ENCODE measurements around the gene C5orf15. TPM values are rescaled to one million over a fixed set of nuclear protein-coding genes. Genes with fewer than 3 reads are reported as not detected.

The C5orf15 gene
- 60.3 and 73.4 TPM in 2 replicates for total RNA-seq (2014; rRNA removed)
- polyA plus RNA-seq (2012): 30.4 TPM

DNA sequence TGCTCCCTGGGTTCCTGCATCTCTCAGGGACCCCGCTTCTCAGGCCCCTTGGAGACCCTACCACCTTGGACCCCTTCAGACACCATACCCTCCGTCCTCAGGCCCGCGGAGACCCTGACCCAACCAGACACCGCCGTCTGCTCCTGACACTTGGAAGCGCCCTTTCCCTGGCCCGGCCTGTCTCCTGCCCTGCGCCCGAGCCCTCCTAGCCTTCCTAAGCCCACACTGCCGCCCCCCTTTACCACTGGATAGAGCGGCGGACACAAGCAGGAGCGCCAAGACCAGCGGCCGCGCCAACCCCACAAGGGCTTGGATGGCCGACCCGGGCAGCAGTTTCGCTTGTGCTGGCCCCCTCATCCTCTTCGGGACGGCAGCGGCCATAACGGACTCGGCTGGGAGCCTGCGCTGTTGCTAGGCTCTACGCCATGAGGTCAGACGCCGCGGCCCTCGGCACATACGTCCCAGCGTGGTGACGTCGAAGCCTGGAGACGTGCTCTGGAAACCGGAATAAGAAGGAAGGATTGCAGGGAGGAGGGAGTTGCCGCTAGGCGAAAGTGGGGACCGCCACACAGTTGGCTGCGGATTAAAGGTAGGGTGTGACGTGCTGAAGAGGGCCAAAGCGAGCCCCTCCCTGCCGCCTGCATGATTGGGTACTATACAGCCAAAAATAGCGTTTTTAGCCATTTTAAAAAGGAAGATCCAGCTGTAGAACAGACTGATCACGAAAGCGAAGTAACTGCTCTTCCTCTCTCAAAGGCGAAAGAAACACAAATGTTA is at the start of gene C5orf15:
TSS of gene C5orf15 (minus strand) at position 422 of the 777 bp plus-strand sequence. CDS start at position 381, 41 bp downstream.
- DNase-seq (ENCODE audit: low read depth): peak; percentile 98

- no peak for DNase-seq (ENCODE audit: low read depth)
Observed at GRCh38 chr5:134008266-134008749, 39.9 kb upstream of the C5orf15 start.

- DNase-seq (ENCODE audit: low read depth): no peak
Observed at GRCh38 chr5:134007581-134008265, 39.3 kb upstream of the C5orf15 start.

DNA sequence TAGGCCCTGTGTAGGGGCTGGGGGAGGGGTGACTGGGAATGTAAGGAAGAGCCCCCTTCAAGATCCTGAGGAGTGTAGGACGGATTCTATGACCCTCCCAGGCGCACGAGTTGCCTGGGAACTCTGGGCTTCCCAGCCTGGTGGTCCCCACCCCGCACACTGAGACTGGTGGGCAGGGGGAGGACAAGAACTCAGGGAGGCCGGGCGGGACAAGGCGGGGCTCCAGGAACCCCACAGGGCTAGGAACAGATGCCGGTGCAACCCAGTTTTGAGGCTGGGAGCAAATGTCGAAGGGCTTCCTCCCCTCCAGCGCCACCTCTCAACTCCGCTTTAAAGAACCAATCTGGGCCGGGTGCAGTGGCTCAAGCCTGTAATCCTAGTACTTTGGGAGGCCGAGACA is 37.7 kb upstream of the C5orf15 start:
- no peak for DNase-seq (ENCODE audit: low read depth)

GRCh38 chr5:134005417-134006061 is 37.1 kb upstream of the C5orf15 start:
- no peak for DNase-seq (ENCODE audit: low read depth)

DNA sequence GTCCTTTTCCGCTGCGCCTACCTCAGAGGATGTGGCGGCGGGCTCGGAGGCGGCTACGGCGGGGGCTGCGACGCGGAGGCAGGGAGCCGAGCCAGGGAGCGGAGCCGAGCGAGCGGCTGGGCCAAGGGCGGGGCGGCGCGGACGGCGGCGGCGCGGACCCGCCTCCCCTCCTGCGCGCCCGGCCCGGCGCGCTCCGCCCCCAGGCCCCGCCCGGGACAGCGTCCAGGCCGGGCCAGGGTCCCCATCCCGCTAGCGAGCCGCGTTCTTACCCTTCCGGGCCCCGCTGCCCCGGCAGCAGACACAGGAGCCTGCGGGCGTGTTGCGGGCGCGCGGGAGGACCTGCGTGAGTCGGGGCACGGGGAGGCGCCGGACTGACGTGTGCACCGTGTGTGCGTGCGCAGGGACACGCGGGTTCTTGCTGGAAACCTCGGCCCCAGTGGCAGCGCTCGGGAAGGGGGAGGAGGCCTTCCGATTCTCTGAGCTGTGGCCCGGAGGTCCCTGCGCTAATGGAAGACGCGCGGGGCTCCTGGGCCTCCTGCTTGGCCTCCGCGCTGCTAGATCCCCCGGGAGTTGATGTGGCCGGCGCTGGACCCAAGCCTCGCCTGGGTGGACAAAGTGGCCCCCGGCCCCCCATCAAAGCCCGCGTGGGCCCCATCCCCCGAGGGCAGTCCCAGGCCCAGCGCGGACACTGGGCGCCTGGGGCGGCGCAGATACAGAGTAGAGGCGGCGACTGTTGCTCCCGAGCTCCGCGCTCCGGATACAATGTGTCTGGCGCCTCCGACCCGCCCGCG is 36.4 kb upstream of the C5orf15 start, which contains the start of gene VDAC1:
TSS of gene VDAC1 (minus strand) at position 350 of the 791 bp plus-strand sequence. CDS start 11,963 bp downstream, outside the sequence.
- peak; percentile 86 for DNase-seq (ENCODE audit: low read depth)

DNA sequence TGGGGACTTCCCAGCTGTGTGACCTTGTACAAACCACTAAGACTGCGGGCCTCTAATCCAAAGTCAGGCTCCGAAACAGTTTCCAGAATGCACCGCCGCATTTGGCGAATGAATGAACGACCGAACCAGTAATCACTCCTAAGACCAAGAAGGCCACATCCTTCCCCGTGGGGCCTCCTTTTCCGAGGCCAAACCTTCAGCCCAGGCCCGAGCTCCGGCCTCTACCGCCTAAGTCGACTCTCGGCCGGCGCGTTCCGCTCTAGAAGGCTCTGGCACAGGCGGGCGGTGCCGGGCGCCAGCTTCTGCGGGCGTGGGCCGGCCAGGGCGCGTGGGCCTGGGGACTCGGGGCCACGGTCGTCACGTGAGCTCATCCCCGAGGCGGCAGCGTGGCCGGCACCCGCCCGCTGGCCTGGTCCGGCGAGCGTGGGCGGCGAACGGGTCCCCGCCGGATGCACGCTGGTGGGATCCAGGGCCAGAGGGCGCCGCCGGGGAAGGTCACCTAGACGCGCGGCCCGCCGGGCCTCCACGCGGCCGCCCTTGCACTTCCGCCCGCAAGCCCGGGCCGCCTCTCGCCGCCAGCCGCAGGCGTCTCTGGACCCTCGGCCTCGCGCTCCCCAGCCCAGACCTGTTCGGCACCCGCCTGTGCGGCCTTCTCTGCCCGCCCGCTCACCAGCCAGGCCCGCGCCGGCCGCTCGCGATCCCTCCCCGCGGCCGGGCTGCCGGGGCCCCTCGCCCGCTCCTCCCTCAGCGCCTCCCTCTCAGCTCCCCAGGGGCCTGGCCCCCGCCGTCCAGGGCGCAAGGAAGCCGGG is 35.6 kb upstream of the C5orf15 start:
- DNase-seq (ENCODE audit: low read depth): peak; percentile 49

DNA sequence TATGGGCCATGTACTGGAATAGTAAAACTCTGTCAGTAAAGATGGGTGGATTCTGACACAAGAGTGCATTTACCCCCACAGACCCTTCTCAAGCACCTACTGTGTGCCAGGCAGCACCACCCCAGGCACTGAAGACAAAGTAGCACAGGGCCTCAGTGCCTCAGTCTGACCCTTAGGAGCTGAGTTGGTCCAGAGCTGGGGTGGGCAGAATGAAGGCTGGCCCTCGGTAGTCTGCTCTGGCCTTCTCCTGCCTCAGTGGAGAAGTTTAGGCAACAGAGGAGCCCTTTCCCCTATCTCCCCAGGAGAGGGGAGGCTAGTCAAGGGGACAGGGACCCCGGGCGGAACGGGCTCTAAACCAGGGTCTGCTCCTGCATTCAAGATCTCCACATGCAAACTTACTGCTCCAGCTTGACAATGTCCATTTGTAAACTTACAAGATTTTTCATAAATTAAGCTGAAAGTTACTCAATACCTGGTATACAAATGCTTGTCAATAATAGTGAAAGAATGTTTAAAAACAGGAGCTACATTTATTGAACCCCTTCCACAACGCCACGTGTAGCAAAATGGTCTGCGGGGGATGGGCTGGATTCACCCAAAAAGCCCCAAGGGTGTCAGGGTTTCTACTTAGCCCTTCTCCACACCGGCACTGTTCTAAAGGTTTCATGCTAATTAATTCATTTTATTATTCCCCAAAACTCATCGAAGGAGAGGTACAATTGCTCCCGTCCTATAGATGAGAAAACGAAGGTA is 34.8 kb upstream of the C5orf15 start:
- DNase-seq (ENCODE audit: low read depth): no peak

DNA sequence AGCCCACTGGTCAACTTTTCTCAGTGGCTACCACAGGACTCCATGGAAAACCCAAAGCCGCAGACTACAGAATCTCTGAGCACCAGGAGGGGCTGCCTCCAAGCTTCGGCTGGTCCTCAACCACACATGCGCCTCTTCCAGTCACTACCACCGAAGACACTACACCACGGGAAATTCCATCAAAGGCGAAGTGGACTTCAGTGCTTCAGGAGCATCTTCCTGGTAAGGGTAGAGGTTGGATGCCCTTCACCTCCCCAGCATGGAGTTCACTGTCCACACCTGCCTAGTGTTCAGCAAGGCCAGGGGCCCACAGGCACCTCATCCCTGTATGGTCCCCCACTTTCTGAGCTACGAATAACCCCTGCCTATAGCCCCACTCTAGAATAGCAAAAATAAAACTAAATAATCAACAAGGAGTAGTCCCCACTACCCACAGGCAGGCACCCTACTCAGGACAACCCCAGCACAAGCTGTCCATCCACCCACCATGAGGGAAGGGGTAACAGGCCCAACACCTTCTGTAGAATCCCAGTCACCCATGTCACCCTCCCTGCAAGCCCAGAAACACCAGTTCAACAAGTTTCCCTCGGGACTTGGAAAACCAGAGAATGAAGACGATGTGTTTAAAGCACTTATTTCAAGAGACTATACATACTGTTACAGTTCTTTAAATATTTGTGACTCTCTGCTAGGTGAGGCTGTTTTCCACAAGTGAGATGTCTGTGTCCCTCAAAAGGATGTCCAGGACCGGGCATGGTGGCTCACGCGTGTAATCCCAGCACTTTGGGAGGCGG is 33.7 kb upstream of the C5orf15 start:
- no peak for DNase-seq (ENCODE audit: low read depth)

- no peak for DNase-seq (ENCODE audit: low read depth)
Observed at GRCh38 chr5:134000696-134001453, 32.5 kb upstream of the C5orf15 start.

GRCh38 chr5:134000091-134000511 is 31.7 kb upstream of the C5orf15 start:
- peak; percentile 90 for DNase-seq (ENCODE audit: low read depth)

- no peak for DNase-seq (ENCODE audit: low read depth)
Observed at GRCh38 chr5:133998807-133999206, 30.4 kb upstream of the C5orf15 start.

DNA sequence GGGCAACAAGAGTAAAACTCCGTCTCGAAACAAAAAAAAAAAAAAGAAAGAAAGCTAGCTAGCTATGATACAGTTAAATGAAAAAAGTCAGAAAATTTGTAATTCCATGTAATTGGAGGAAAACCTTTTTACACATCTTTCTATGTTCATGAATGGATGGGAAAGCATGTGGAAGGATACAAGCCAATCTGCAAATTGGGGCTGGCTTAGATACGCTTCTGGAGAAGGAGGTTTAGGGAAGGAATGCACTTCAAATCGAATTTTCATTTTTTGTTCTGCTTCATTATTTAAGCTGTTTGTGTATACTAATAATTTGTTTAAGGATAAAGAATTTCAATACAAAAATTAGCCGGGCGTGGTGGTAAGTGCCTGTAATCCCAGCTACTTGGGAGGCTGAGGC is 29.6 kb upstream of the C5orf15 start:
- DNase-seq (ENCODE audit: low read depth): no peak

- peak; percentile 26 for DNase-seq (ENCODE audit: low read depth)
Observed at GRCh38 chr5:133996683-133997252, 28.3 kb upstream of the C5orf15 start.

DNA sequence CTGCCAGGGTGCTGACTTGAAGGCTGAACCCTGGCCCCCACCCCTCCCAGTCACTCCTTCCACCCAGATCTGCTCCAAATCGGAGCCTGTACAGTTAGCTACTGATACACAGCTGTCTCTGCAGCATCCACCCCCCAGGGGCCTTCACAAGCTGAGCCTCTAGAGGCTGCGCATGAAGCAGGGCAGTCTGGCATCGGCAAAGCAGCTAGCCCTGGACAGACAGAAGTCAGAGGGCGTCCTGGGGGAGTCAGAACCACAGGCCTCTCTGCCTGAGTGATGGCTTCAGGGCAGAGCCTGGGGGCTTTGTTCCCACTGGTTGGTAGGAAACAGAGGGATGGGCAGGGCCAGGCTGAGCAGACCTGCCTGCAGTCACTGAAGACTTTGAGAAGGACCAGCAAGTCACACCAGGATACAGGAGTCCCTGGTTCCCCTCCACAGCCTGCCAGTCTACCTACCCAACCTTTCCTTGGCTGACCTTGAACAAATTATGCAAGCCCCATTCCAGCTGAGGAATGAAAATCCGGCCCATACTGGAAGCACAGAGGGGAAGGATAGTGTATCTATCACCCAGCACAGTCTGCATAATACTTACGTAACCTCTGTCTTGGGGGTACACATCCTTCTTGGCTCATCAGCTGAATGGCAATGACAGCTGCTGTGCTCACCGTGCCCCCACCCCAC is 27.6 kb upstream of the C5orf15 start:
- peak; percentile 25 for DNase-seq (ENCODE audit: low read depth)

DNA sequence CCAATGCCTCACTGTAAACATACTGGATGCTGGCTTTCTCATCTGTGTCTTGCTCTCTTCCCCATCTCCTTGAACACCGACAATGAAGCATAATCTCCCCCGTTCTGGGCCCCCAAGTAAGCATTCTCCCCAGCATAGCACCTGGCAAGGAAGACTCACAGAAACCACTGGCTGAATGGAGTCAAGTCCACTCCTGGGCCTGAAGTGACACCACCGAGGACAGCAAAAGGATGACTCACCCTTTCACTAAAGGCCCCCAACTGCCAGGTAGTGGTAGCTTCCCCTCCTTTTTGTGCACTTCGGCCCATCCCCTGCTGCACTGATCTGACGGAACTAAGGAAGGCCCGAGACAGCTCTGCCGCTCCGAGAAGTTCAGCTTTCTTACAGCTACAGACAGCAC is 26.9 kb upstream of the C5orf15 start:
- DNase-seq (ENCODE audit: low read depth): no peak

GRCh38 chr5:133994990-133995333 is 26.5 kb upstream of the C5orf15 start:
- no peak for DNase-seq (ENCODE audit: low read depth)
